H1 (cell line): Measurements from ENCODE around the gene ASB7. TPM values are rescaled to one million over a fixed set of nuclear protein-coding genes. Genes with fewer than 3 reads are reported as not detected.
A peak's percentile ranks its signal among the peaks of the same experiment; 100 is the strongest.

Experiments used
- ASH2L ChIP-seq: fragments of 200-600, 300-600 bp; sonication (generic); IDR thresholded peaks from one replicate; pipeline ENCODE4 v1.7.1; 2017; ENCODE audit warnings: low read length
- CTBP2 ChIP-seq: IDR thresholded peaks from 2 replicates; pipeline ENCODE4 v1.7.0; 2011; ENCODE audit warnings: borderline replicate concordance, mild to moderate bottlenecking, moderate library complexity, mixed read lengths, low read length; ENCODE audit not compliant: insufficient read depth, insufficient read length
- HDAC2 ChIP-seq, 2 experiments: fragments of 300-600 bp in 1 of 2; sonication (generic) in 1 of 2; IDR thresholded peaks; 2 replicates each; pipeline ENCODE4 v1.6.1; 2011 to 2012; ENCODE audit warnings: low read depth in 2 of 2, low read length in 2 of 2, mild to moderate bottlenecking in 2 of 2, moderate library complexity in 2 of 2, borderline replicate concordance in 1 of 2, inconsistent platforms in 1 of 2
- HDAC6 ChIP-seq: IDR thresholded peaks from one replicate; pipeline ENCODE4 v1.7.1; 2012; ENCODE audit warnings: low read depth, mild to moderate bottlenecking, inconsistent platforms, low read length, moderate library complexity
- PHF8 ChIP-seq: fragments of 200-600 bp; sonication (generic); conservative IDR thresholded peaks from 2 replicates; pipeline ENCODE4 v1.7.1; 2012; ENCODE audit warnings: low read depth, mild to moderate bottlenecking, inconsistent platforms, low read length, moderate library complexity
- RBBP5 ChIP-seq: IDR thresholded peaks from 2 replicates; pipeline ENCODE4 v1.7.1; 2012; ENCODE audit warnings: low read depth, mild to moderate bottlenecking, inconsistent platforms, low read length, moderate library complexity, borderline replicate concordance
- RNF2 ChIP-seq: fragments of 200-900, 300-1000 bp; sonication (generic); IDR thresholded peaks from 2 replicates; pipeline ENCODE4 v1.7.1; 2016; ENCODE audit warnings: borderline replicate concordance, low read depth, mild to moderate bottlenecking, antibody characterized with exemption, low read length; ENCODE audit not compliant: poor library complexity, severe bottlenecking; ENCODE audit errors: missing control alignments
- SIX5 ChIP-seq: IDR thresholded peaks from 2 replicates; pipeline ENCODE4 v1.6.1; 2011; ENCODE audit warnings: mild to moderate bottlenecking, low read depth, low read length
- SP4 ChIP-seq: IDR thresholded peaks from 2 replicates; pipeline ENCODE4 v1.6.1; 2012; ENCODE audit warnings: low read length, inconsistent platforms
- TAF1 ChIP-seq: IDR thresholded peaks from 2 replicates; pipeline ENCODE4 v1.6.1; 2011; ENCODE audit warnings: mild to moderate bottlenecking, low read depth, low read length
- TBP ChIP-seq: IDR thresholded peaks from 2 replicates; pipeline ENCODE4 v1.6.1; 2011; ENCODE audit warnings: low read depth, low read length, improper control_type of control experiment
- polyA plus RNA-seq, 7 experiments: library from polyadenylated mRNA; depleted of rRNA in 3 of 7; stranded (reverse) in 5 of 7; unstranded in 2 of 7; fragments of >200 nt in 5 of 7; fragments of 200-250 nt in 2 of 7; gene quantifications; 1 replicate in 5 of 7; 2 replicates in 1 of 7; 4 replicates in 1 of 7; pipeline versions ENCODE4 v1.2.1 to v1.2.3, GENCODE V29; 2011 to 2013; ENCODE audit warnings: missing spikeins in 2 of 7, mixed read lengths in 2 of 7
- total RNA-seq: library from RNA; stranded (reverse); fragmentation: NEBNext Ultra II Directional; extraction: Animal tissue kit (Norgen Biotek cat#: 25700); gene quantifications from 2 replicates; pipeline ENCODE4 v1.2.1, GENCODE V29; 2021
- TF ChIP-seq, protein P1 (sequence below): IDR thresholded peaks from 2 replicates; pipeline ENCODE4 v1.6.1; 2012; ENCODE audit warnings: inconsistent platforms
- TF ChIP-seq, protein P2 (sequence below): IDR thresholded peaks from 2 replicates; pipeline ENCODE4 v1.6.1; 2012; ENCODE audit warnings: inconsistent platforms

The ASB7 gene
- total and polyA plus RNA-seq, 2 of the 8 experiments (the other 6 are each of a cell fraction or from before 2014, with no cell fraction given), result 5.2 to 12.8 TPM

DNA sequence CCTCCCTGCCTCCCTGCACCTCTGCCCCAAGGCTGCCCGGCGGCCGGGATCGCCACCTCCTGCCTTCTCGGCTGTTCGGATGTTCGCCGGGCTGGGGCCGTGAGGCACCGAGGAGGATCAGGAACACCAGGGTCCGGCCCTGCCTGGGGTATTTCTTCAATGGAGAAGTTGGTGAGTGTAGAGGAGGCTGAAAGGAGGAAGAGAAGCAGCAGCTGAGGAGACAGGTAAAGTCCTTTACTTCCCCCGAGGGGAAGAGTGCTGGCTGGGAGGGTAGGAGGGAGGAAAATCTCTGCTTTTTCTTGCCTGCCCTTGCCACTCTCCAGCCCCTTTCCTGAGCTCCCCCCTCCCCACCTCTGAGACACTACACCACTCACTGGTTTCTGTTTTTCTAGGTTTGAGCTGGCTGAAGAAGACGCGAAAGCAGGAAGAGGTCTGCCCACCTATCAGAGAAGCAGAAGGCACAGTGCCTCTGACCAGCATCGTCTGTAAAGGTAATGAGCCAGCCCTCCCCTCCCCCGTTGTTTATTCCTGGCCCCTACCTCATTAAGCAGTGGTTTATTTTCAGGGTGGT, 519 bp downstream of the ASB7 start (continued):
- TF ChIP-seq RBBP5 (peak; percentile 50; the same call in 1 of the 2 replicates), SIX5 (no peak), TAF1 (no peak), HDAC6 (no peak), RNF2 (no peak), TBP (0 out of 2 replicates have a peak, but pooled peaks have one; percentile 15), PHF8 (0 out of 2 replicates have a peak, but pooled peaks have one; percentile 46), SP4 (no peak), HDAC2 (IDR thresholded peaks at IDR 0.05; ENCODE audit: borderline replicate concordance in 1 of 2, low read depth in 2 of 2, low read length in 2 of 2) (peak in 1 of 2 experiments; percentile 37; a peak in 1 of 4 replicates), CTBP2 (peak; percentile 42), ASH2L (peak; percentile 89)
- TF ChIP-seq, protein P1, sequence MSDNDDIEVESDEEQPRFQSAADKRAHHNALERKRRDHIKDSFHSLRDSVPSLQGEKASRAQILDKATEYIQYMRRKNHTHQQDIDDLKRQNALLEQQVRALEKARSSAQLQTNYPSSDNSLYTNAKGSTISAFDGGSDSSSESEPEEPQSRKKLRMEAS, result no peak
- TF ChIP-seq, protein P2, sequence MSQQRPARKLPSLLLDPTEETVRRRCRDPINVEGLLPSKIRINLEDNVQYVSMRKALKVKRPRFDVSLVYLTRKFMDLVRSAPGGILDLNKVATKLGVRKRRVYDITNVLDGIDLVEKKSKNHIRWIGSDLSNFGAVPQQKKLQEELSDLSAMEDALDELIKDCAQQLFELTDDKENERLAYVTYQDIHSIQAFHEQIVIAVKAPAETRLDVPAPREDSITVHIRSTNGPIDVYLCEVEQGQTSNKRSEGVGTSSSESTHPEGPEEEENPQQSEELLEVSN, result no peak
